Peyer's patch (tissue), 4 donors: Measurements from ENCODE around the gene LGI4.

ENCODE experiments used
- POLR2A ChIP-seq, 2 donors: fragments of 450-650 bp; IDR thresholded peaks; one replicate each; pipeline ENCODE4 v1.5.1; 2017; ENCODE audit warnings: antibody characterized with exemption in 2 of 2, mild to moderate bottlenecking in 2 of 2, moderate library complexity in 2 of 2
- TF ChIP-seq, protein P1 (sequence below), 6 experiments: fragments of 450-650 bp in 4 of 6; fragments of 200-600 bp in 2 of 6; sonication (generic) in 1 of 6; IDR thresholded peaks; one replicate each; pipeline ENCODE4 v1.5.1; 2017 to 2019; ENCODE audit warnings: antibody characterized with exemption in 6 of 6, mild to moderate bottlenecking in 3 of 6, moderate library complexity in 1 of 6

GRCh38 chr19:35155981-35156672, 21.3 kb upstream of the LGI4 start:
- TF ChIP-seq, protein P1, sequence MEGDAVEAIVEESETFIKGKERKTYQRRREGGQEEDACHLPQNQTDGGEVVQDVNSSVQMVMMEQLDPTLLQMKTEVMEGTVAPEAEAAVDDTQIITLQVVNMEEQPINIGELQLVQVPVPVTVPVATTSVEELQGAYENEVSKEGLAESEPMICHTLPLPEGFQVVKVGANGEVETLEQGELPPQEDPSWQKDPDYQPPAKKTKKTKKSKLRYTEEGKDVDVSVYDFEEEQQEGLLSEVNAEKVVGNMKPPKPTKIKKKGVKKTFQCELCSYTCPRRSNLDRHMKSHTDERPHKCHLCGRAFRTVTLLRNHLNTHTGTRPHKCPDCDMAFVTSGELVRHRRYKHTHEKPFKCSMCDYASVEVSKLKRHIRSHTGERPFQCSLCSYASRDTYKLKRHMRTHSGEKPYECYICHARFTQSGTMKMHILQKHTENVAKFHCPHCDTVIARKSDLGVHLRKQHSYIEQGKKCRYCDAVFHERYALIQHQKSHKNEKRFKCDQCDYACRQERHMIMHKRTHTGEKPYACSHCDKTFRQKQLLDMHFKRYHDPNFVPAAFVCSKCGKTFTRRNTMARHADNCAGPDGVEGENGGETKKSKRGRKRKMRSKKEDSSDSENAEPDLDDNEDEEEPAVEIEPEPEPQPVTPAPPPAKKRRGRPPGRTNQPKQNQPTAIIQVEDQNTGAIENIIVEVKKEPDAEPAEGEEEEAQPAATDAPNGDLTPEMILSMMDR (IDR thresholded peaks at IDR 0.05) = no peak
- no peak for TF ChIP-seq POLR2A (IDR thresholded peaks at IDR 0.05)
